Measurements from ENCODE around the gene PLA2G4B.

Gene PLA2G4B

GRCh38 chr15:41809121-41809520, 29.5 kb upstream of the PLA2G4B start:
- DNase-seq, result peak; percentile 58

GRCh38 chr15:41809526-41810220, 29.0 kb upstream of the PLA2G4B start:
- no peak for DNase-seq

GRCh38 chr15:41810651-41811431, 27.8 kb upstream of the PLA2G4B start:
- DNase-seq, result no peak

- peak; percentile 81 for DNase-seq
Observed at GRCh38 chr15:41811432-41812195, 27.0 kb upstream of the PLA2G4B start.

- DNase-seq, result no peak
Observed at GRCh38 chr15:41812820-41813375, 25.7 kb upstream of the PLA2G4B start.

- no peak for DNase-seq
Observed at GRCh38 chr15:41813426-41813825, 25.2 kb upstream of the PLA2G4B start.

GRCh38 chr15:41814534-41814933, 24.1 kb upstream of the PLA2G4B start:
- no peak for DNase-seq

- no peak for DNase-seq
Observed at GRCh38 chr15:41816788-41817187, 21.9 kb upstream of the PLA2G4B start.

GRCh38 chr15:41817327-41817726, 21.3 kb upstream of the PLA2G4B start:
- DNase-seq, result no peak

- no peak for DNase-seq
Observed at GRCh38 chr15:41817781-41818180, 20.9 kb upstream of the PLA2G4B start.

GRCh38 chr15:41819455-41820050, 19.1 kb upstream of the PLA2G4B start:
- no peak for DNase-seq

- no peak for DNase-seq
Observed at GRCh38 chr15:41820791-41821423, 17.7 kb upstream of the PLA2G4B start.

GRCh38 chr15:41821831-41822230, 16.8 kb upstream of the PLA2G4B start:
- no peak for DNase-seq

GRCh38 chr15:41822471-41822870, 16.2 kb upstream of the PLA2G4B start:
- no peak for DNase-seq

GRCh38 chr15:41822957-41823356, 15.7 kb upstream of the PLA2G4B start:
- no peak for DNase-seq

GRCh38 chr15:41823502-41823901, 15.1 kb upstream of the PLA2G4B start:
- DNase-seq, result no peak

- DNase-seq, result no peak
Observed at GRCh38 chr15:41824062-41824745, 14.4 kb upstream of the PLA2G4B start.

- DNase-seq, result no peak
Observed at GRCh38 chr15:41825145-41825544, 13.5 kb upstream of the PLA2G4B start.

GRCh38 chr15:41825572-41826535, 12.8 kb upstream of the PLA2G4B start:
- no peak for DNase-seq

- DNase-seq, result peak; percentile 10
Observed at GRCh38 chr15:41827290-41827879, 11.3 kb upstream of the PLA2G4B start.

All from EL (cell line).